HG03060 (cell line): Measurements from ENCODE around the gene ARRDC2.
"Not testable (repeated sequence)": the region's sequence is repeated elsewhere in the genome, so short reads cannot be mapped to it uniquely, and the experiment has no call there.

Source experiments
- ATAC-seq: cut with Tn5 transposase; IDR thresholded peaks from one replicate; pipeline ENCODE4 v1.9.1; 2021; ENCODE audit warnings: low read depth, moderate number of reproducible peaks; ENCODE audit not compliant: unreplicated experiment

ARRDC2 gene

GRCh38 chr19:18014197-18014596 is 6.2 kb downstream of the ARRDC2 start:
- ATAC-seq, result no peak

DNA sequence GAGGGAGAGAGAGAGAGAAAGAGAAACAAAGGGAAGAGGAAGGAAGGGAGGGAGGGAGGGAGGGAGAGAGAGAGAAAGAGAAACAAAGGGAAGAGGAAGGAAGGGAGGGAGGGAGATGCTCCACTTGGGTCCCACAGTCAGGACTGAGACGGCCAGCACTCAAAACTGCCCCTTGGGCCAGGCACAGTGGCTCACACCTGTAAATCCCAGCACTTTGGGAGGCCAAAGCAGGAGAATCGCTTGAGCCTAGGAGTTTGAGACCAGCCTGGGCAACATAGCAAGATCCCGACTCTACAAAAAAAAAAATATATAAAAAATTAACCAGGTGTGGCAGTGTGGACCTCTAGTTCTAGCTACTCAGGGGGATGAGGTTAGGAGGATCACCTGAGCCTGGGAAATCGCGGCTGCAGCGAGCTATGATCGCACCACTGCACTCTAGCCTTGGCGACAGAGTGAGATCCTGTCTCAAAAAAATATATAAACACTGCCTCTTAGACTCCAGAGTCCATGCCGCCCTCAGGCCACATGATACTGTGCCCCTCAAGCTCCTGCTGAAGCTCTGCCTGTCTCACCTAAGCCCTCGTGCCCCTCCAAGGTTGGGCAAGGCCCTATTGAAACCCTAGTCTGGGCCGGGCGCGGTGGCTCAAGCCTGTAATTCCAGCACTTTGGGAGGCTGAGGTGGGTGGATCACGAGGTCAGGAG is 8.4 kb downstream of the ARRDC2 start:
- ATAC-seq, result no peak

GRCh38 chr19:18017275-18018083 is 9.5 kb downstream of the ARRDC2 start:
- no peak for ATAC-seq

DNA sequence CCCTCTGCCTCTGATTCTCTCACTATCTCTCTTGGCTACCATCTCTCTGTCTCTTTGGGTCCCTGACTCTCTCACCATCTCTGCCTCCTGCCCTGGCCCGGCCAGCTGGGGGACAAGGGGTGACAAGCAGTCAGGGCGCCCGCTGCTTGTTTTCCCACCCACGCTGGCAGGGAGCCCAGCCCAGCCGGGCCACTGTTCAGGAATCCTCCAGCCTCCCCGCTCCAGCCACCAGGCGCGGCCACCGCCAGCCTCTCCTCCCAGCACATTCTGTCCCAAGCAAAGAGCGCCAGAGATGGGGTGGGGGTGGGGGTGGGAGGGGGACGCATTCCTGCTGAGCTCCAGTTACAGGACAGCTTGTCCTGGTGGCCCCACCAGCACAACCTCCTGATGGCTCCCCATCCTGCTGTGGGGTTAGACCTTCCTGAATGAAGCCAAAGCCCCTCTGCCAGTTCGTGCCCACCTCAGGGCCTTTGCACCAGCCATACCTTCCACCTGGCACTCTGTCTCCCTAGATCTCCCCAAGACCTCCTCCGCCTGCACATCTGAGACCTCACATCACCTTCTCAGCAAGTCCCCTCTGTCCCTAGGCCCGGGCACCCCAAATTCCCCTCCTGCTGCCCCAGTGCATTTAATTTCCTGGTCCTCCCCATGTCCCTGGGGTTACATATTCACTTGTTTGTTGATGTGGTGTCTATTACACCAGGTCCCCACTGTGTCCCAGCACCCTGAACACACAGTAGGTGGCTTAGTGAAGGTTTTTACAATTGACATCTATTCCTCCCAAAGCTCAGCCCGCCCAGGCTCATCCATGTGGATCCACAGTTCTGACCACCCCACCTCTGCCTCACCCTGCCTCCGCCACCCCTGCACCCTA is 12.5 kb downstream of the ARRDC2 start:
- no peak for ATAC-seq

- no peak for ATAC-seq
These were observed 13.3 kb downstream of the ARRDC2 start for GRCh38 chr19:18021121-18021755.

DNA sequence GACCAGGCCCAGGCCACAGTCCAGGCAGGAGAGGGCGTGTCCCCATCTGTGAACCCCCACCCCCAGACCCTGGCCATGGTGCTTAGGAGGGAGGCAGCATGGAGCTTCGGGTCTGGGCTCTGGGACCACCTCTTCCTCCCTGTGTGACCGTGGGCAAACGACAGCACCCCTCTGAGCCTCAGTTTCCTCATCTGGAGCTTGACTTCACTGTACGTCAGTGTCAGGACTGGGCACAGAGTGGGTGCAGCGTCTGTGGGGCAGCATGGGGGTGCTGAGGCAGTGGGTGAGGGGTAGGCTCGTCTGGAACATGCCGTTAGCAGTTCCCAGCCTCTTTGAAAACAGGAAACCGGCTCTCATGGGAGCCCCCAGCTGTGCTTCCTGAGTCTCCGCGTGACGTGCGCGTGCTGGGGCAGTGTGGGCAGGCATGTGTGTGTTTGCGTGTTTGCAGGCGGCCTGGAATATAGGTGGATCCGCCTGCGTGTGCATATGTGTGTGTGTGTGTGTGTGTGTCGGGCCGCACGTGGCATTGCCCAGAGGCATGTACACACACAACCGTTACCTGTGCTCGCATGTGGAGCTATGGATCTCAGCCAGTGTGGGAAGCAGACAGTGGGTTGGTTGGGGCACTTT is 15.8 kb downstream of the ARRDC2 start:
- ATAC-seq, result no peak

DNA sequence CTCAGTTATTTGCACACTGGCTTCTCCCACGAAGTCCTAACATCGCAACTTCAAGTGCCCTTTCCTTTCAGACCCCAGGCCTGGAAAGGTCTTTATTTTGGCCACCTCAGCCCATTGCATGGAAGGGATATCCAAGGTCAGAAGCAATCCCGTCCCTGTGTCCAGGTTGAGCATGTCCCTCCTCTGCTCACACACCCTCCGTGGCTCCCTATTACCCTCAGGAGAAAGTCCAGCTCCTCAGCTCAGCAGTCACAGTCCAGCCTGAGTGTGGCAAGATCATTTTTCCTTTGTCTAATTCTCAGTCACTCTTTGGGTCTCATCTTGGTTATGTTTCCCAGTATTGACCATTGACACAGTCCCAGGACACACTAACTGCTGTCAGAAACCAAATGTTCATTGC is 19.2 kb downstream of the ARRDC2 start:
- no peak for ATAC-seq

DNA sequence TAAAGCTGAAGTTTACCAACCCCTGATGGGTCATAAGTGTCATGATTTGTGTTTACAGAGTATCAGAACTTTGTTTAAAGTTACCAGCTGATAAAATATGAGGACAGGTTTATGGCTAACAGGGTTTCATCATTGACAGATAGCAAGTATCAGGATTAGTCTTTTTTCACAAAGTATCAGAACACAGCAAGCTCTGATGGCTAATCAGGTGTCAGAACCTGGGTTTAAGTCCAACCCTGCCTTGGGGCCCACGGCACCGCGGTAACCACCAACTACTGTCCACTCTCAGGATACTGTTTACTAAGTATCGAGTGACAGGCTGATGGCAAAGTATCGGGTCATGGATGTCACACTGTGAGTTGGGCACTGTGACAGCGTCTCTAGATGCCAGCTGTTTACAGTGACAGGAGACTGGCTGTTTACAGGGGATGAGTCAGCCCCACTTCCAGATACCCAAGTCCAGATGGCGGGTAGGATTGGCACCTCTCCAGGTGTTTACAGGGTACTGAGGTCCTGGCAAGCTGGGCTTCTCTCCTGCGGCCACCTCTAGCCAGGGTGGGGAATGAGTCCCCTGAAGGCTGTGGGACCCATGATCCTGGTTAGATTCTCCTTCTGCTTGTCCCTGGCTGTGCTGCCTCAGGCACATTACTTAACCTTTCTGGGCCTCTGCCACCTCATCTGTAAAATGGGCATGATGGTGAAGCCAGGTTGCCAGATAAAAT is 21.8 kb downstream of the ARRDC2 start:
- no peak for ATAC-seq

GRCh38 chr19:18031401-18031800 is 23.4 kb downstream of the ARRDC2 start:
- ATAC-seq, result not testable (repeated sequence)

- not testable (repeated sequence) for ATAC-seq
These were observed 24.1 kb downstream of the ARRDC2 start for GRCh38 chr19:18032102-18032501.

DNA sequence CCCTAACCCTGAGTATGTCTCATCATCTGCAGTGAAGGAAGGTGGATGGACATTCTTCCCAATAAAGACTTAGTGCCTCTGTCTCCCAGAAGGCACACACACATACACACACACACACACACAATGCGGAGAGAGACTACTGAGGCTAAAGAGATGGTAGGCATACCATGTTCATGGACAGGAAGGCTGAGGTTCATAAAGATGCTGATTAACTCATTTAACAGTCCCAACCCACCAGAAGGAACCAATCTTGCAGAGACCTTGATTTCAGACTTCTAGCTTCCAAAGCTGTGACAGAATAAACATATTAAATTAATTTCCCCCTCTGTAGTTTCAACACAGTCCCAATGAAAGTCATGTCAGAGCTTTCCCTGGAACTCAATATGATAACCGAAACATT is 33.1 kb downstream of the ARRDC2 start:
- no peak for ATAC-seq

DNA sequence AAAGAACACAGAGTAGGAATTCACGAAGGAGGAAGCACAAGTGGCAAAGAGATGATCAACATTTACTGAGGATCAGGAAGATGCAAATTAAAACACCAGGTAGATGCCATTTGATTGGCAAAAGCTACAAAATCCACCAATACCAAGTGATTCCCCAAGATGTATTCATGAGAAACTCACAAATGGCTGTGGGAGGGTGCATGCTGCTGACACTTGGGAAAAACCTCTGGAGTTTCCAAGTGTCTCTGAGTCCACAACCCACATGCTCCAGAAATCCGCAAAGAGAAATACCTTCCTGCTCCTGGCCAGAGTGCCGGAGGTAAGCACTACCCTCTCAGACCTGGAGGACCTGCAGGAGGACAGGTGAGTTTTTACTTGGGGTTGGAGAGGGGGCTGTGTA is 35.7 kb downstream of the ARRDC2 start:
- no peak for ATAC-seq

DNA sequence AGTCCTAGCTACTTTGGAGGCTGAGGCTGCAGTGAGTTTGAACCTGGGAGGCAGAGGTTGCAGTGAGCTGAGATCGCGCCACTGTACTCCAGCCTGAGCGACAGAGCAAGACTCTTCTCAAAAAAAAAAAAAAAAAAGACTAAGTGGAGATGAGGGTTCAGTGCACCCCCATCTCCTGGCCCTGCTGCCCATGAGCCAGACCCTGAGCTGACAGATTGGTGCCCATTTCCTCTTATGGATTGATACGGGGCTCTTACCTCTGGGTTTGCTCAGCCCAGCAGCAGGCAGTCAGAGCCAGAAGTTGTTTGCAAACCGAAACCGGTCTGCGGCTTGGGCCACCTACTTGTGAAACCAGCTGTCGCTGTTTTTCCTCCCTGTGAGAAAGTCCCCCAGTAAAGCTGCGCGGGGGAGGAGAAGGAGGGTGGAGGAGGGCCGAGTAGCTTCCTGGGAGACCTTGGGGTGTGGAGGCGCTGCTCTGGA is 36.9 kb downstream of the ARRDC2 start:
- ATAC-seq, result no peak

DNA sequence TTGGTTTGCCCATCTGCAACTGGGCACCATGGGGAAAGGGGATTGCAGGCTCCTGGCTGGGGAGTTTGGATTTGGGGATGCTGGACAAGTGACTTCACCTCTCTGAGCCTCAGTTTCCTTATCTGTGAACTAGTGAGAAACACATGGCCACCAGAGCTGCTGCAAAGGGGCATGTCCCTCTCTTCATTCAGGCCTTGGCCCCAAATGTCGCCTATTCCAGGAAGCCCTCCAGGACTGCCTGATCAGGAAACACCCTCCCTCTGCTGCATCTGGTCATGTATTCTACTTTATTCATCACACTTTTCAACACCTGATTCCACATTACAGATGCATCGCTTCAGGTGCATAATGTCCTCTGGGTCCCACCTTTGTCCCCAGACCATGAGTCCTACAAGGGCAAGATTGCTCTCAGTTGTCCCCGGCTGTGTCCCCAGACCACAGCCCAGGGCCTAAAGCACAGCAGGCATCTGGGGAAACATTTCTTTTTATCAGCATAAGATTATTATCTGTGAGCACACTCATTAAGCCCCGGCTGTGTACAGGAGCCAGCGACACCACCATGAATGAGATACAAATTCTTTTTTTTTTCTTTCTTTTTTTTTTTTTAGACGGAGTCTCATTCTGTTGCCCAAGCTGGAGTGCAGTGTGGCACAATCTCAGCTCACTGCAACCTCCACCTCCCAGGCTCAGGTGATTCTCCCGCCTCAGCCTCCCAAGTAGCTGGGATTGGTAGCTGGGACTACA is 37.5 kb downstream of the ARRDC2 start:
- no peak for ATAC-seq

GRCh38 chr19:18046059-18046718 is 38.2 kb downstream of the ARRDC2 start:
- no peak for ATAC-seq

DNA sequence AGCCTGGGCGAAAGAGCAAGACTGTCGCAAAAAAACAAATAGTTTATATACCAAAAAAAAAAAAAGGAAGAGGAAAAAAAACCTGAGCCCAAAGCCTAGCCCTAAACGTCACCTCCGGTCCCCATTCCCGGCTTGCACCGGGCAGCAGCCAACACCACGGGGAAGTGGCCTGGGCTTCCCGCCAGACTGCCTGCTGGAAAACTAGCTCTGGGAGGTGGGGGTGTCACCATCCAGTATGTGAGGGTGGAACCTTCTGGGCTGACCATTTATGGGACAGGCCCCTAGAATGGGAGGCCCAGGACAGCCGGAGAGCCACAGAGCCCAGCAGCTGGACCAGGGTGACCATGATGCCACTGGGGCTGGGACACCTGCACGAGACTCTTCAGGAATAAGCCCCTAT is 41.4 kb downstream of the ARRDC2 start:
- no peak for ATAC-seq

DNA sequence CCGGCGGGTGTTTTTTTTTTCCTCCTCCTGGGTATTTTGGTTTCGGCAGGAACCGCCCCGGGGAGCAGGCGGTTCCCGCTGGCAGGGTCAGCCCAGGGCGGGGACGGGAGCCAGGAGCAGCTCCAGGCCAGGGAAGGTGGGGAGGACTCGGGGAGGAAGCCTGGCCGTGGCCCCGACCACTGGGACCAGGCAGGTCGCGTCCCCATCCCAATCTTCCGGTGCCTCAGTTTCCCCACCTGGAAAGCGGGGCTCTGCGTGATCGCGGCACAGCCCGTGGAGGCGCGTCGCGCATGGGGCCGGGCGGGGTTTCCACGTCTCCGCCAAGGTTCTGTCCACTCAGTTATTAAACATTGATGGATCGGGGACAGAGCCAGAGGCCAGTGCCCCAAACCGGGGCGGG is 43.9 kb downstream of the ARRDC2 start:
- ATAC-seq, result no peak

GRCh38 chr19:18053576-18054219 is 45.7 kb downstream of the ARRDC2 start:
- ATAC-seq, result no peak
